ENCODE results near the gene CSTB. TPM values are rescaled to one million over a fixed set of nuclear protein-coding genes. Genes with fewer than 3 reads are reported as not detected.

The CSTB gene
- total and polyA plus RNA-seq, 12 donors, result 33.0 to 61.2 (median 40.5) TPM

GRCh38 chr21:43748622-43749021, 27.5 kb downstream of the CSTB start:
- TF ChIP-seq CTCF (IDR thresholded peaks at IDR 0.05), result no peak
- Histone ChIP-seq H3K27me3 (no peaks in the 10 kb centered on the region), H3K36me3 (peaks cover 0 to 100% (median 34%) of the 10 kb centered on the region in 9 donors), H3K4me1 (no peaks in the 10 kb centered on the region), H3K27ac (no peak overlapping the region), H3K4me3 (no peak overlapping the region), H3K9me3 (no peaks in the 10 kb centered on the region)
- ATAC-seq, result no peak
- DNase-seq, result no peak
- intact Hi-C loops (cut with DNase I), result loop anchor here in 2 of 10 donors (10.0 kb wide), 2 partner anchors 56 to 64 kb away; no protein-coding TSS in a partner anchor
- WGBS, 2 donors, result 93 to 95% methylated on average over 17 of the region's 17 CpGs

GRCh38 chr21:43745772-43746517, 30.2 kb downstream of the CSTB start:
- intact Hi-C loops (cut with DNase I), result loop anchor here in 2 of 10 donors (10.0 kb wide), 2 partner anchors 59 to 61 kb away; no protein-coding TSS in a partner anchor
- peaks cover 0 to 91% (median 22%) of the 10 kb centered on the region in 9 donors for H3K36me3 ChIP-seq

GRCh38 chr21:43744725-43745124, 31.4 kb downstream of the CSTB start:
- no peak for TF ChIP-seq CTCF (IDR thresholded peaks at IDR 0.05)
- ATAC-seq (no peak), DNase-seq (no peak)
- H3K9me3 ChIP-seq, result no peaks in the 10 kb centered on the region
- no peak overlapping the region for H3K4me3 ChIP-seq
- H3K4me1 ChIP-seq, result peaks cover 0 to 5% (median 0%) of the 10 kb centered on the region in 9 donors
- H3K27me3 ChIP-seq, result no peaks in the 10 kb centered on the region
- WGBS, 2 donors, result 97% methylated on average over 18 of the region's 18 CpGs
- no peak overlapping the region for H3K27ac ChIP-seq
- H3K36me3 ChIP-seq, result peaks cover 0 to 79% (median 22%) of the 10 kb centered on the region in 9 donors
- intact Hi-C loops (cut with DNase I), result loop anchor here in 2 of 10 donors (5.0 to 10.0 kb wide), 3 partner anchors 48 to 60 kb away; no protein-coding TSS in a partner anchor

More at GRCh38 chr21:43745772-43746517, 30.2 kb downstream of the CSTB start:
- DNase-seq (no peak), ATAC-seq (no peak)
- Histone ChIP-seq H3K4me1 (peaks cover 0 to 5% (median 0%) of the 10 kb centered on the region in 9 donors), H3K27me3 (no peaks in the 10 kb centered on the region), H3K4me3 (no peak overlapping the region), H3K9me3 (no peaks in the 10 kb centered on the region), H3K27ac (no peak overlapping the region)
- TF ChIP-seq CTCF (IDR thresholded peaks at IDR 0.05), result no peak
- WGBS, 2 donors, result 67 to 86% methylated on average over 16 of the region's 16 CpGs

- intact Hi-C loops (cut with DNase I), result loop anchor here in 2 of 10 donors (5.0 to 10.0 kb wide), 3 partner anchors 48 to 61 kb away; no protein-coding TSS in a partner anchor
- no peak for DNase-seq
Measured at GRCh38 chr21:43743947-43744346, 32.2 kb downstream of the CSTB start.

More at GRCh38 chr21:43743947-43744346, 32.2 kb downstream of the CSTB start:
- 97% methylated on average over 8 of the region's 8 CpGs for WGBS, 2 donors
- no peak overlapping the region for H3K27ac ChIP-seq
- no peak for TF ChIP-seq CTCF (IDR thresholded peaks at IDR 0.05)
- H3K4me3 ChIP-seq, result no peak overlapping the region
- H3K4me1 ChIP-seq, result peaks cover 0 to 5% (median 0%) of the 10 kb centered on the region in 9 donors
- H3K9me3 ChIP-seq, result no peaks in the 10 kb centered on the region
- H3K36me3 ChIP-seq, result peaks cover 0 to 71% (median 22%) of the 10 kb centered on the region in 9 donors
- ATAC-seq, result no peak
- no peaks in the 10 kb centered on the region for H3K27me3 ChIP-seq

Measured in heart right ventricle (tissue), 16 donors.